GM15510 (cell line): Measurements from ENCODE around the gene ILKAP.

Experiments
- POLR2A ChIP-seq: IDR thresholded peaks from 3 replicates; pipeline ENCODE4 v1.6.1; 2011; ENCODE audit warnings: borderline replicate concordance; ENCODE audit not compliant: insufficient read length; ENCODE audit errors: extremely low read depth

Gene ILKAP

GRCh38 chr2:238165288-238165921, 38.1 kb downstream of the ILKAP start:
- no peak for TF ChIP-seq POLR2A

- TF ChIP-seq POLR2A: no peak
These were observed 38.6 kb downstream of the ILKAP start for GRCh38 chr2:238164906-238165287.

GRCh38 chr2:238163481-238164198, 39.9 kb downstream of the ILKAP start:
- no peak for TF ChIP-seq POLR2A

GRCh38 chr2:238162846-238163441, 40.6 kb downstream of the ILKAP start:
- TF ChIP-seq POLR2A: no peak

- TF ChIP-seq POLR2A: no peak
These were observed 41.1 kb downstream of the ILKAP start for GRCh38 chr2:238162251-238162845.

- TF ChIP-seq POLR2A: no peak
These were observed 42.0 kb downstream of the ILKAP start for GRCh38 chr2:238161291-238162051.

GRCh38 chr2:238160206-238161129, 43.0 kb downstream of the ILKAP start:
- no peak for TF ChIP-seq POLR2A

GRCh38 chr2:238159661-238160205, 43.8 kb downstream of the ILKAP start:
- TF ChIP-seq POLR2A: no peak

- no peak for TF ChIP-seq POLR2A
These were observed 44.4 kb downstream of the ILKAP start for GRCh38 chr2:238159071-238159539.

- TF ChIP-seq POLR2A: no peak
These were observed 44.9 kb downstream of the ILKAP start, which contains the start of gene ERFE for GRCh38 chr2:238158509-238159070. Gene ERFE, plus strand, starts transcription at chr2:238158970. Its CDS starts 38 bp downstream, at chr2:238159008.

- no peak for TF ChIP-seq POLR2A
These were observed 45.4 kb downstream of the ILKAP start for GRCh38 chr2:238158018-238158508.

- no peak for TF ChIP-seq POLR2A
These were observed 45.9 kb downstream of the ILKAP start for GRCh38 chr2:238157506-238158017.
